Measurements from ENCODE around the gene MAP3K14. TPM values are rescaled to one million over a fixed set of nuclear protein-coding genes. Genes with fewer than 3 reads are reported as not detected.

MAP3K14 gene
- total RNA-seq, 1 experiment from 2014 or later, result 4.3 TPM

- DNase-seq (ENCODE audit: extremely low read depth, low read depth), result no peak
Measured at GRCh38 chr17:45339646-45340605, 23.1 kb upstream of the MAP3K14 start.

- no peak for DNase-seq (ENCODE audit: extremely low read depth, low read depth)
Measured at GRCh38 chr17:45338996-45339535, 22.2 kb upstream of the MAP3K14 start.

GRCh38 chr17:45338023-45338781 is 21.4 kb upstream of the MAP3K14 start:
- DNase-seq (ENCODE audit: extremely low read depth, low read depth), result no peak

- no peak for DNase-seq (ENCODE audit: extremely low read depth, low read depth)
Measured at GRCh38 chr17:45336390-45337182, 19.8 kb upstream of the MAP3K14 start.

DNA sequence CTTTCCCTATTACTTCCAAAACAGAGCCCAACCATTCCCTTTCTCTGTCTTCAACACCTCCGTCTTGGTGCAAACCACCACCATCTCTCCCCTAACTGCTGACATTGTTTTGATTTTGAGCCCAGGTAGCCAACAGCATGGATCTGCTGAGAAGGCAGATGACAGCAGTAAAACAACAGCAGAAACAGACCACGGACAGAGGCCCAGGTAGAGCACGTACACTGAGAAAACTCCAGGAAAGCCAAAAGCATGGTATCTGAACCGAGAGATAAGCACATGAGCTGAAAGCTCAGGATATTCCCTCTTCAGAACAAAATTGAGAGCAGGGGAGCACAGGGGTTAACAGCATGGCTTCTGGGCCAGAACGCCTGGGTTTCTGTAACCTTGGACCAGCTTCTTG is 18.9 kb upstream of the MAP3K14 start:
- no peak for DNase-seq (ENCODE audit: extremely low read depth, low read depth)

DNA sequence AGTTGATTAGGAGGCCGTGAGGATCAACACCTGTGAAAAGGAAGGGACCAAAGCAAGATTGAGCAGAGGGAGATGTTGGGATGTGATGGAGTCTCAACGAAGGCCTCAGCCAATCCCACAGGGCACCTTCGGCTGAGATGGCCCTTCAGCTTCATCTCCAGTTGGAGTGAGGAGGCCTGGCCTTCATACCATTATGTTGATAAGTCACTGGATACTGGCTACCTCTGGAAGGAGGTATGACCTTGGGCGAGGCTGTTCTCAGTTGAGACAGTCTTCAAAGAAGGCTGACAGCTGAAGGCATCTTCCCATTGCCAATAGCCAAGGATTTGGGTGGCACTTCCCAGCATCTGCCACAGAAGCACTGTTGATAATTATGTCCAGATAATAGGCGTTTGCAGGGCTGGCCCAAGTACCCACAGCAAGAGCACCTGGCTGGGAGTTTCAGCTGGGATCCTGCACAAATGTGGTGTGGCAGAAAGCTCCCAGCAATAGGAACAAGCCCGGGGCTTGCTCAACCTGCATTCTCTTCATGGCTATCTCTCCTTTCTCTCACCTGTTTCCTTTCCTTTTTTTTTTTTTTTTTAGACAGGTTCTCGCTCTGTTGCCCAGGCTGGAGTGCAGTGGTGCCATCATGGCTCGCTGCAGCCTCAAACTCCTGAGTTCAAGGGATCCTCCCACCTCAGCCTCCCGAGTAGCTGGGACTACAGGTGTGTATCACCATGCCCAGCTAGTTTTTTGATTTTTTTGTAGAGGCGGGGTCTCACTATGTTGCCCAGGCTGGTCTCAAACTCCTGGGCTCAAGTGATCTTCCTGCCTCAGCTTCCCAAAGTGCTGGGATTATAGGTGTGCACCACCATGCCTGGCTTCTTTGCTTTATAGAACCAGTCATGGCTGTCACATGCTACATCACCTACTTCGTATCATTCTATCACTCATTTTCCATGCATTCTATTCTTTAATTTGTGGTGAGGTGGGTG is 18.2 kb upstream of the MAP3K14 start:
- no peak for DNase-seq (ENCODE audit: extremely low read depth, low read depth)

- DNase-seq (ENCODE audit: extremely low read depth, low read depth), result no peak
Measured at GRCh38 chr17:45334231-45334630, 17.4 kb upstream of the MAP3K14 start.

- no peak for DNase-seq (ENCODE audit: extremely low read depth, low read depth)
Measured at GRCh38 chr17:45333702-45334092, 16.9 kb upstream of the MAP3K14 start.

GRCh38 chr17:45332989-45333701 is 16.3 kb upstream of the MAP3K14 start:
- no peak for DNase-seq (ENCODE audit: extremely low read depth, low read depth)

GRCh38 chr17:45332505-45332904 is 15.7 kb upstream of the MAP3K14 start:
- no peak for DNase-seq (ENCODE audit: extremely low read depth, low read depth)

GRCh38 chr17:45326626-45327025 is 9.8 kb upstream of the MAP3K14 start:
- no peak for DNase-seq (ENCODE audit: extremely low read depth, low read depth)

DNA sequence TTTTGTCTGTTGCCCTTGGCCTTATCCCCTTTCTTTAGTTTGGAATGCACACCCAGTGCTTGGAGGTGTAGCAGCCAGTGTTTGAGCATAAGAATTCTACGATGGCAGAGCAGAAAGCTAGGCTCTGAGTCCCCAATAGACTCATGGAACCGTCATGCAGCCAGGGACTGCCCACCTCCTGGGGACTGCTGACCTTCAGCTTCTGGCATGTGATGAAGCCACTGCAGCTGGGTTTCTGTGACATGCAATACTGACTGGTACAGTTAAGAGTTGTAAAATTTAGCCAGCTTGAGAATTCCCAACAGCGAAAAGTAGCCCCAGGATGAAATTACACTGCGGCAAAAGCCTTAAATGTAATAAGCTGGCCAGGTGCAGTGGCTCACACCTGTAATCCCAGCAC is 9.0 kb upstream of the MAP3K14 start:
- no peak for DNase-seq (ENCODE audit: extremely low read depth, low read depth)

- no peak for DNase-seq (ENCODE audit: extremely low read depth, low read depth)
Measured at GRCh38 chr17:45324336-45324735, 7.5 kb upstream of the MAP3K14 start.

- DNase-seq (ENCODE audit: extremely low read depth, low read depth), result no peak
Measured at GRCh38 chr17:45322168-45322567, 5.3 kb upstream of the MAP3K14 start.

- DNase-seq (ENCODE audit: extremely low read depth, low read depth), result peak; percentile 54
Measured at GRCh38 chr17:45320931-45321461, 4.2 kb upstream of the MAP3K14 start.

DNA sequence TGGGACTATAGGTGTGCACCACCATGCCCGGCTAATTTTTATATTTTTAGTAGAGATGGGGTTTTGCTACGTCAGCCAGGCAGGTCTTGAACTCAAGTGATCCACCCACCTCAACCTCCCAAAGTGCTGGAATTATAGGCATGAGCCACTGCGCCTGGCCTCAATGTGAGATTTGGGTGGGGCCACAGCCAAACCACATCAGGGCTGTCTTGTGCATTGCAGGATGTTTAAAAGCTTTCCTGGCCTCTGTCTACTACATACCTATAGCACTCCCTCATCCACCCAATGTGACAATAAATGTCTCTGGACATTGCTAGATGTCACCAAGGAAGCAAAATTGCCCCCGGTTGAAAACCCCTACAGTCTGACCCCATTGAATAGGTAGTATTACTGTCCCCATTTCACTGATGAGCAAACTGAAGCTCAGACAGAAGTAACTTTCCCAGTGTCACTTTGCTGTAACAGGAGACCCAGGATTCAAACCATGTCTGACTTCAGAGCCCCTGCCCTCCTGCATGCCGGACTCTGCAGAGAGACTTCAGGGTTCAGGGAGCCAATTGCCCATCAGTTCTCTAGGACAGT is 3.6 kb upstream of the MAP3K14 start:
- DNase-seq (ENCODE audit: extremely low read depth, low read depth), result no peak

DNA sequence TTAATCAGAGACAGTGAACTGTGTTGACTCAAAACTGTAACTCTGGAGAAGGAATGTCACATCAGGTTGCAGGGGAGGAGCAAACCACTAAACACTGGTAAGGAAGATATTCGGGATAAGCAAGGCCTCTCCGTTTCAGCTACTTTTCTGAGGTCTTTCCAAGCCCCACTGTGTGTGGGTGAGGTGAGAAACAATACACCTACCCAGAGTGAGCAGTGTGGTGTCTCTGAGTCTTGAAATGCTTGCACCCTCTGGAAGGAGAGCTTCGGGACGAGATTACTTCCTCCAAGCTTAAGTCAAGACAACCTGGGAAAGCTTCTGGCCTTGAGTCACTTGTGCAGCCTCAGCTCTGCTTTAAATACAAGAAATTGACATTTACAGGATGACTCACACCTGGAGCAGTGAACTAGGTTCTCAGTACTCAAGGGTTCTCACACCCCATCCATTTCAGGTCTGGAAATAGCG is 2.5 kb upstream of the MAP3K14 start:
- peak; percentile 48 for DNase-seq (ENCODE audit: extremely low read depth, low read depth)
